Caco-2 (cell line): Measurements from ENCODE around the gene C3orf52. TPM values are rescaled to one million over a fixed set of nuclear protein-coding genes. Genes with fewer than 3 reads are reported as not detected.

ENCODE experiments used
- BruUV-seq: library from RNA; stranded (reverse); fragments of 400-500 nt; replicated peaks from 2 replicates; lab custom pipeline; 2021; lab: Mats Ljungman, UMichigan
- CTCF ChIA-PET: fragments of 300-600 bp; sonication (Branson Sonifier 250); formaldehyde crosslinking; loops from one replicate; lab custom pipeline; 2022; ENCODE audit warnings: antibody characterized with exemption; lab: Charles Lee
- POLR2A ChIA-PET: fragments of 300-600 bp; sonication (Branson Sonifier 250); formaldehyde crosslinking; loops from one replicate; lab custom pipeline; 2022; ENCODE audit warnings: antibody characterized with exemption; lab: Charles Lee
- DNase-seq, 2 experiments: peaks; one replicate each; pipeline versions ENCODE4 v3.0.0 to v3.0.0-alpha.2; 2020 to 2022
- H3K27me3 ChIP-seq: replicated peaks from 2 replicates; pipeline ENCODE4 v1.6.0; 2011; ENCODE audit warnings: low read length; ENCODE audit not compliant: control insufficient read depth, insufficient read depth
- H3K36me3 ChIP-seq: 2 replicates; pipeline ENCODE4 v1.5.1; 2011; ENCODE audit warnings: low read length; ENCODE audit not compliant: control insufficient read depth, insufficient read depth
- H3K4me1 ChIP-seq: fragments of 250-450 bp; sonication (Bioruptor Pico); 2 replicates; pipeline ENCODE4 v1.5.1; 2020; ENCODE audit warnings: mild to moderate bottlenecking
- H3K4me3 ChIP-seq: 2 replicates; pipeline ENCODE4 v1.5.1; 2011; ENCODE audit warnings: low read depth, mild to moderate bottlenecking, control low read depth, low read length
- H3K9me3 ChIP-seq: fragments of 250-450 bp; sonication (Bioruptor Pico); 2 replicates; pipeline ENCODE4 v1.5.1; 2020; ENCODE audit warnings: mild to moderate bottlenecking, moderate library complexity
- H3K27ac Mint-ChIP-seq: one replicate; pipeline ENCODE4 v1.8.0; 2022; ENCODE audit warnings: mixed read lengths; ENCODE audit not compliant: unreplicated experiment
- H3K27me3 Mint-ChIP-seq: one replicate; pipeline ENCODE4 v1.8.0; 2022; ENCODE audit warnings: mixed read lengths; ENCODE audit not compliant: insufficient read depth, unreplicated experiment
- H3K36me3 Mint-ChIP-seq: one replicate; pipeline ENCODE4 v1.8.0; 2022; ENCODE audit warnings: mild to moderate bottlenecking, mixed read lengths; ENCODE audit not compliant: insufficient read depth, unreplicated experiment
- H3K4me1 Mint-ChIP-seq: one replicate; pipeline ENCODE4 v1.8.0; 2022; ENCODE audit warnings: low read depth, mixed read lengths; ENCODE audit not compliant: unreplicated experiment
- H3K4me3 Mint-ChIP-seq: one replicate; pipeline ENCODE4 v1.8.0; 2022; ENCODE audit warnings: mild to moderate bottlenecking, moderate library complexity, mixed read lengths; ENCODE audit not compliant: unreplicated experiment
- H3K9me3 Mint-ChIP-seq: one replicate; pipeline ENCODE4 v1.8.0; 2022; ENCODE audit warnings: mixed read lengths; ENCODE audit not compliant: unreplicated experiment
- intact Hi-C: fragments of 100-400 bp; cut with micrococcal nuclease; formaldehyde crosslinking; loops from one replicate; pipeline ENCODE4 v1.10.0; 2022; ENCODE audit not compliant: unreplicated experiment
- total RNA-seq: library from RNA; stranded (reverse); gene quantifications from 2 replicates; pipeline ENCODE4 v1.2.3, GENCODE V29; 2022
- TF ChIP-seq, protein P1 (sequence below), 2 experiments: fragments of 200-600 bp in 1 of 2; IDR thresholded peaks; 1 replicate in 1 of 2; 2 replicates in 1 of 2; pipeline versions ENCODE4 v1.5.1 to v1.8.0; 2011 to 2022; ENCODE audit warnings: antibody characterized with exemption in 1 of 2, control low read depth in 1 of 2, inconsistent platforms in 1 of 2, low read depth in 1 of 2, low read length in 1 of 2, mild to moderate bottlenecking in 1 of 2, moderate library complexity in 1 of 2; ENCODE audit not compliant: insufficient read depth in 1 of 2, severe bottlenecking in 1 of 2, unreplicated experiment in 1 of 2

C3orf52 gene
- total RNA-seq, 1 experiment from 2014 or later = 64.5 TPM

DNA sequence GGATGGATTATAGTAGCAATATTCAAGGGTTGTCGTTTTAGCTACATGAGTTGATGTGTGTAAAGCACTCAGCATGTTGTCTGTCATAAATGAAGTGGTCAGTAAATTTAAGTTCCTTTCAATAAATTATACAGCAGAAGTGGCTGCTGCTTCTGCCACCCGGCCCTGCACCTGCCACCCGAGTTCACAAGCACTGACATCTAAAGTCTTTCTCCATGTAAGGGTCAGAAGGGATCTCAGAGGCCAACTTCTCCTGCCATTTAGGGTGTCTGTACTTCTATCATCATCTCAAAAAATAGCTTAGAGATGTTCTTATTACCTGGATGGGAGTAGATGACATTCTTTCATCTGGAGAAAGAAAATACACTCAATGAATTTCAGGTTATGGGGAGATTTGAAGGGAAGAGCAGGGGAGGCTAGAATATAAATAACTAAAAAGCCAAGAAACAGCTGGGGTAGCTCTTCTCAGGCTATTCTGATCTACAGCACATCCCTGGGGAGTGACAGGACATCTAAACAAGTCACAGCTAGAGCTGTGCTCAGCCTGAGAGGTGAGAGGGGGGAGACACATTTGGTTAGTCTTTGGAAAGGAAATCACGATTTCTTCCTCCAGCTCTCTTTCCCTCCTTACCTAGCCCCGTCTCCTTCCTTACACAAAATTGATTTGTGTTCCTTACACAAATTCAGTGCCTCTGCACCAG, 38.9 kb downstream of the C3orf52 start:
- TF ChIP-seq, protein P1, sequence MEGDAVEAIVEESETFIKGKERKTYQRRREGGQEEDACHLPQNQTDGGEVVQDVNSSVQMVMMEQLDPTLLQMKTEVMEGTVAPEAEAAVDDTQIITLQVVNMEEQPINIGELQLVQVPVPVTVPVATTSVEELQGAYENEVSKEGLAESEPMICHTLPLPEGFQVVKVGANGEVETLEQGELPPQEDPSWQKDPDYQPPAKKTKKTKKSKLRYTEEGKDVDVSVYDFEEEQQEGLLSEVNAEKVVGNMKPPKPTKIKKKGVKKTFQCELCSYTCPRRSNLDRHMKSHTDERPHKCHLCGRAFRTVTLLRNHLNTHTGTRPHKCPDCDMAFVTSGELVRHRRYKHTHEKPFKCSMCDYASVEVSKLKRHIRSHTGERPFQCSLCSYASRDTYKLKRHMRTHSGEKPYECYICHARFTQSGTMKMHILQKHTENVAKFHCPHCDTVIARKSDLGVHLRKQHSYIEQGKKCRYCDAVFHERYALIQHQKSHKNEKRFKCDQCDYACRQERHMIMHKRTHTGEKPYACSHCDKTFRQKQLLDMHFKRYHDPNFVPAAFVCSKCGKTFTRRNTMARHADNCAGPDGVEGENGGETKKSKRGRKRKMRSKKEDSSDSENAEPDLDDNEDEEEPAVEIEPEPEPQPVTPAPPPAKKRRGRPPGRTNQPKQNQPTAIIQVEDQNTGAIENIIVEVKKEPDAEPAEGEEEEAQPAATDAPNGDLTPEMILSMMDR (IDR thresholded peaks at IDR 0.05; ENCODE audit: insufficient read depth in 1 of 2, low read depth in 1 of 2, low read length in 1 of 2, severe bottlenecking in 1 of 2, unreplicated experiment in 1 of 2) = no peak
- H3K27me3 ChIP-seq = no peaks in the 10 kb centered on the region
- no TSS peak for BruUV-seq
- peaks cover 50% of the 10 kb centered on the region for H3K4me1 ChIP-seq
- intact Hi-C loops = no loop called here
- Mint-ChIP-seq H3K27ac (no peak overlapping the region), H3K4me1 (peaks cover 29% of the 10 kb centered on the region), H3K9me3 (no peaks in the 10 kb centered on the region), H3K4me3 (no peak overlapping the region), H3K27me3 (no peaks in the 10 kb centered on the region), H3K36me3 (peaks cover 44% of the 10 kb centered on the region)
- no peak for DNase-seq
- no peaks in the 10 kb centered on the region for H3K9me3 ChIP-seq
- no peak overlapping the region for H3K4me3 ChIP-seq
- H3K36me3 ChIP-seq = 0 out of 2 replicates have a peak, but pooled peaks cover 1% of the 10 kb centered on the region
- CTCF ChIA-PET = interaction anchor here (0.9 to 2.3 kb wide), 2 partner anchors 12 to 13 kb away, joined by 3 to 15 read pairs; no protein-coding TSS in a partner anchor
- POLR2A ChIA-PET = no interaction called here

DNA sequence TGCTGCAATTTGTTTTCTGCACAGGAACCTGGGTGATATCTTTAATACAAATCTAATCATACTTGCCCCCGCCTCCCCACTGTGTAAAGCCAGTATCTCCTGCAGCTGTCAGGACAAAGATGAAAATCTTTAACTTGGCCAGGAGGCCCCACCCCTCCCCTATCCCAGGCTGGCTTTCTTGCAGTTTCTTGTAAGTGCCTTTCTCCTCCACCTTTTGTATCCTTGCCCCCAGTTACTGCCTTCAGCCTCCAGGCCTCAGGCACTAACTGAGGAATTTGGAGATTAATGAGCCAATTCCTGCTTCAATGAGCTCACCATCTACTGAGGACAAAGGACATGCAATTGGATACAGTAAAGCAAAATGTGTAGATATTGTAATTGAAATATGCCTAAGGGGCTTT, 40.3 kb downstream of the C3orf52 start:
- Mint-ChIP-seq H3K4me1 (peaks cover 29% of the 10 kb centered on the region), H3K36me3 (peaks cover 42% of the 10 kb centered on the region), H3K9me3 (no peaks in the 10 kb centered on the region), H3K4me3 (no peak overlapping the region), H3K27me3 (no peaks in the 10 kb centered on the region), H3K27ac (no peak overlapping the region)
- ChIA-PET CTCF (interaction anchor here (2.3 kb wide), 1 partner anchor 15 kb away, joined by 15 read pairs; no protein-coding TSS in a partner anchor), POLR2A (interaction anchor here (0.6 kb wide), 1 partner anchor 1620 kb away, joined by 4 read pairs; the partner anchor contains the start of gene ATP6V1A)
- peak; percentile 19 to 46 for DNase-seq
- TF ChIP-seq, protein P1 (IDR thresholded peaks at IDR 0.05; ENCODE audit: insufficient read depth in 1 of 2, low read depth in 1 of 2, low read length in 1 of 2, severe bottlenecking in 1 of 2, unreplicated experiment in 1 of 2) = no peak
- no peaks in the 10 kb centered on the region for H3K27me3 ChIP-seq
- H3K36me3 ChIP-seq = 0 out of 2 replicates have a peak, but pooled peaks cover 2% of the 10 kb centered on the region
- H3K9me3 ChIP-seq = no peaks in the 10 kb centered on the region
- intact Hi-C loops = no loop called here
- H3K4me3 ChIP-seq = no peak overlapping the region
- BruUV-seq = no TSS peak
- H3K4me1 ChIP-seq = peaks cover 51% of the 10 kb centered on the region

DNA sequence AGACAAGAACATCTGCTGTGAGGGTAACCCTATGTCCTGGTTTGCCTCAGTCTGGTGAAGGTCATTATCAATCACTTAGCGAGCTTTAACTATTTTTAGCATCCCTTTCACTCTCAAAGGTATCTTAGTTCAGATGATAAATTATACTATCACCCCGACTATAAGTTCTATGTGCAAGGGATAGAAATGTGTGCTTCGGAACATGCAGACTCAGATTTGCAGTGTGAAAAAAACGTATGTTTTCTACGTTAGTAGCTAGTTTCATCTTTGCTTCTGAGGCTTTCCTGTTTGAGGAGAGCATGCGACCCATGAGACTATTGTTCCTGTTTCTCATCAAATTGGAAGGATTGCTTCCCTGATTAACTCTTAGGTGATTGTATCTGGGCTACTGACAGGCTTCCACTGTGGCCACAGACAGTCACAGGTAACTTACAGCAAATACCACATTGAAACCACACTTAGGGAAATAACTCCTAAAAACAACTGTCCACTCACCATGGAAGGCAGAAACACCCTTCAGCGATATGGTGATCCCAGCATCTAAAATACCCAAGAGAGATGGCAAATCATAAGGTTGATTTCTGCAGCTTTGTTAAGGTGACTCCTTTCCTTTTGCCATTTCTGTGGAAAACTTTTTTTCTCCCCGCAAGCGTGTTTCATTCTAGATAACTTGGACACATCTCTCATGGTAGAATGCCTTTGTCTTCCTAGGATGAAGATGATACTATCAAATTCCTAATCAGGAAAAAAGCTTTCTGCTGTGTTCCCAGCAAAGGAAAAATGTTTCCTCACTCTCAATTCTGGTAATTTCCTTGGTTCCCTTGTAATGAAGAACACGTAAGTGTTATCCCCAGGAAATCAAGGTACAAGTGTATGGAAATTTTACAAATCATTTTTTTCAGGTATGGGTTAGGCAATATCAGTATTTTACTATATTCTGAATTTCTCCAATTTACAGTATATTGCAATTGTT, 41.6 kb downstream of the C3orf52 start:
- no peaks in the 10 kb centered on the region for H3K9me3 Mint-ChIP-seq
- BruUV-seq = no TSS peak
- peaks cover 36% of the 10 kb centered on the region for H3K36me3 Mint-ChIP-seq
- Histone ChIP-seq H3K4me3 (no peak overlapping the region), H3K27me3 (no peaks in the 10 kb centered on the region), H3K9me3 (no peaks in the 10 kb centered on the region), H3K4me1 (peaks cover 44% of the 10 kb centered on the region), H3K36me3 (0 out of 2 replicates have a peak, but pooled peaks cover 2% of the 10 kb centered on the region)
- DNase-seq = no peak
- H3K4me1 Mint-ChIP-seq = peaks cover 29% of the 10 kb centered on the region
- H3K27me3 Mint-ChIP-seq = no peaks in the 10 kb centered on the region
- H3K4me3 Mint-ChIP-seq = no peak overlapping the region
- intact Hi-C loops = no loop called here
- CTCF ChIA-PET = interaction anchor here (0.8 kb wide), 1 partner anchor 9 kb away, joined by 6 read pairs; no protein-coding TSS in a partner anchor
- POLR2A ChIA-PET = no interaction called here
- H3K27ac Mint-ChIP-seq = no peak overlapping the region
- TF ChIP-seq, protein P1 (IDR thresholded peaks at IDR 0.05; ENCODE audit: insufficient read depth in 1 of 2, low read depth in 1 of 2, low read length in 1 of 2, severe bottlenecking in 1 of 2, unreplicated experiment in 1 of 2) = no peak
